Ureter (tissue), 1 donor: ENCODE results near the gene WIPF3. TPM values are rescaled to one million over a fixed set of nuclear protein-coding genes. Genes with fewer than 3 reads are reported as not detected.
"Not testable (repeated sequence)": the region's sequence is repeated elsewhere in the genome, so short reads cannot be mapped to it uniquely, and the experiment has no call there.

Experiments
- DNase-seq: peaks from one replicate; pipeline ENCODE4 v3.0.0-alpha.2; 2020; ENCODE audit warnings: low spot score
- total RNA-seq: library from RNA; stranded (reverse); gene quantifications from one replicate; pipeline ENCODE4 v1.2.4, GENCODE V29; 2023
- donor health status: DM: yes; HTN: yes; CAD: no.

Gene WIPF3
- total RNA-seq, 1 donor from 2014 or later = 2.3 TPM

GRCh38 chr7:29950480-29950879 is 144.2 kb downstream of the WIPF3 start:
- DNase-seq = no peak

DNA sequence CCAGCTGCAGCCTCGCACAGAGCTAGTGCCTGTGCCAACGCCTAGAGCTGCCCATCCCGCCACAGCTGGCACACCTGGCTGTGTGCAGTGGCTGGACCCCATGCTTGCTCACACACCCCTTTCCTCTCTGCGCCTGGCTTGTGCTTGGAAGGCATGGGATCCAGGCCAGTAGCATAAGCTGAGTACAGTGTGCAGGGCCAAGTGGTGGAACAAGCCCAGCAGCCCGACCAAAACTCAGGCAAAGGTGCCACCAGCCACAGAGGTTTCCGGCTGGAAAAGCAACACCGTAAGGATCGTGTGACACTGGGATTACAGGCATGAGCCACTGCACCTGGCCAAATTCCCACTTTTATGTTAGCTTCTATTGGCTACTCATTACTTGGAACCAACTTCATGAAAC is 144.9 kb downstream of the WIPF3 start:
- DNase-seq = no peak

- DNase-seq = no peak
Observed at GRCh38 chr7:29953726-29954347, 147.5 kb downstream of the WIPF3 start.

DNA sequence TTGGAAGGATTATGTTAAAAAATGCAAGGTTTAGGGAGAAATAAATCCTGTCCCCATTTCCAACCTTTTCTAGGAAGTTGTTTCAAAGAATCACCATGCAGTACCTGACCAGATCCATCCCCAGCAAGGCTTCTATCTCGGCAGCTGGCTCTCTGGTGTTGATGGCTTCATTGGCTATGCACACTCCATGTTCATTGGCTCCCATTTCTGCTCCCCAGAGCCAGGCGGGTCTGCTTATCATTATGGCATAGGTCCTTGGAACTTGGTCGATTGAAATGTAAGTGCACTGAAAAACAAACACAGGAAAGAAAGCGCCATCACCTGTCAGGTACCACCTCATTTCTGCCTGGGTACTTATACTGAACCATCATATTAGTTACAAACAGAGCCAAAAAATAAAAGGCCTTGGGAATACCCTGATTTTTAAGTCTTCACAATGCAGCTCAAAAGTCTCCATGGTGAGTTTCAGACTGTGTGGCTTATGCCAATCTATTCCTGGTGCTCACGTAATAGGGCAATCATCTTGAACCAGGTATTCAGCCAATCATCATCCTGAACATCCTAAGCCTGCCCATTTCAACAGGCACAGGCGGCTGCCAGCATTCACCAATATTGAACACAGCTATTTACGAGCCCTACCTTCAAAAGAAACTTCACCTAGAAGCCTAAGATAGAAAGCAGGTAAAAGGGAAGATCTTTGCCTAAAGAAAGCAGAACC is 148.9 kb downstream of the WIPF3 start:
- DNase-seq = no peak

GRCh38 chr7:29955799-29956486 is 149.6 kb downstream of the WIPF3 start:
- DNase-seq = no peak

- no peak for DNase-seq
Observed at GRCh38 chr7:29956487-29956836, 150.2 kb downstream of the WIPF3 start.

- DNase-seq = no peak
Observed at GRCh38 chr7:29957521-29958310, 151.4 kb downstream of the WIPF3 start.

GRCh38 chr7:29958667-29959358 is 152.5 kb downstream of the WIPF3 start:
- DNase-seq = no peak

DNA sequence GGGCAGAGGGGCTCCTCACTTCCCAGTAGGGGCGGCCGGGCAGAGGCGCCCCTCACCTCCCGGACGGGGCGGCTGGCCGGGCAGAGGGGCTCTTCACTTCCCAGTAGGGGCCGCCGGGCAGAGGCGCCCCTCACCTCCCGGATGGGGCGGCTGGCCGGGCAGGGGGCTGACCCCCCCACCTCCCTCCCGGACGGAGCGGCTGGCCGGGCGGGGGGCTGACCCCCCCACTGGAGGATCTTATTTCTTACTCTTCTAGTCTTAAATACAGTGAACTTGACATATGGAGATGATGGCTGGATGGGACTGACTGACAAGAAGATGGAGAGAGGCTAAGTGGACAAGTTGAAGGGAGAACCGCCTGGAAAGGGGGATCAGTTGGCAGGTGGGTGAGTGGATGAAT is 155.3 kb downstream of the WIPF3 start:
- DNase-seq = not testable (repeated sequence)

DNA sequence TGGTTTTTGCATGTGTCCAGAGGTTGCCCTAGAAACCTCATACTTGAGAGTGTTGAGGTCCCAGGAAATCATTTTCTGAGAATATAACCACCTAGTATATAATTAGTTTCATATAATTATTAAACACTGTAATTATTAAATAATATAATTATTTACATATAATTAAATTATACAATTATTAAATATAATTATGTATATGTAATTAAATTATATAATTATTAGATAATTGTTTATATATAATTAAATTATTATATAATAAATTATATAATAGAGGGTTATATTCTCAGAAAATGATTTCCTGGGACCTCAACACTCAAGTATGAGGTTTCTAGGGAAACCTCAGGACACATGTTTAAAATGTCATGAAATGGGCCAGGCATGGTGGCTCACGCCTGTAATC is 155.7 kb downstream of the WIPF3 start:
- DNase-seq = no peak

- DNase-seq = no peak
Observed at GRCh38 chr7:29965030-29965429, 158.7 kb downstream of the WIPF3 start.

Other genes starting within 250 kb of the WIPF3 start
- gene PRR15, start 242.7 kb upstream of the WIPF3 start, total RNA-seq = 21.9 TPM
- gene SCRN1, start 183.3 kb downstream of the WIPF3 start, total RNA-seq = 61.2 TPM
- gene FKBP14, start 220.2 kb downstream of the WIPF3 start, total RNA-seq = 22.6 TPM
- gene PLEKHA8, start 221.9 kb downstream of the WIPF3 start, total RNA-seq = 13.1 TPM